HG02763 (cell line): ENCODE results near the gene RIC8B.

Experiments used
- ATAC-seq: cut with Tn5 transposase; IDR thresholded peaks from one replicate; pipeline ENCODE4 v1.9.1; 2021; ENCODE audit warnings: mild to moderate bottlenecking, moderate library complexity; ENCODE audit not compliant: unreplicated experiment

Gene RIC8B

GRCh38 chr12:106757623-106758348 is 16.7 kb upstream of the RIC8B start:
- no peak for ATAC-seq

- ATAC-seq = no peak
These were observed 16.0 kb upstream of the RIC8B start for GRCh38 chr12:106758349-106759110.

- peak; percentile 27 for ATAC-seq
These were observed 14.8 kb upstream of the RIC8B start for GRCh38 chr12:106759526-106760183.

DNA sequence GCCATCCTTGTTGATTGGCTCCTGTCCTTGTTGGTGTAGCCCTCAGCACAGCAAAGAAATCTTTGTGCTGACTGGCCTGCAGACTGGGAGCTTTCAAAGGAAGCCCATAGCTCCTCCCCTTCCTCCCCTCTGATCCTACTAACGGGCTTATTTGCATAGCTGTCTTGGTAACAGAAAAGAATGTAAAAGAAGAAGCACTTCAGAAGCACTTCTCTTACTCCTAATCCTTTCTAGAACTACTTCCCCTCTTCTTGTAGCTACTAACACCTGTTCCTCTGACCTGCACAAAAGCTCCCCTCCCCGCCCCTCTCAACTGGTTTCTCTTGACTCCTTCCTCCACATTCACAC is 14.3 kb upstream of the RIC8B start:
- peak; percentile 98 for ATAC-seq

DNA sequence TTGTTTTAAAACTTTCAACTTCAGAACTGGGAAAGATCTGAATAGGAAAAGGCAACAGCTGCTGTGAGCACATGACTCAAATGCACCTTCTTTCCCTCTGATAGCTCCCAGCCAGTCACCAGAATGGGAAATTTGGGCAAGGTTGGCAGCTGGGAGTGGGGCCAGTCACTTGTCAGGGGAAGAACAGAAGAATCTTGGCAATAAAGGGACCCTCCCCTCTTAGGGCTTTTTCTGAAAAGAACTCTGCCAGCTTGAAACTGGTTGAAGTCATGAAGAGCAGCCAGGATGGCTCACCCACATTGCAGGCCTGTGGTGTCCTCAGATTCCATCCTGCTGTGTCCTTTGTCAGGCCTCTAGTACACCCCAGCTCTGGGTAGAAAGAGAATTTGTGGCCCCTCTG is 10.3 kb upstream of the RIC8B start:
- ATAC-seq = no peak

- ATAC-seq = no peak
These were observed 9.7 kb upstream of the RIC8B start for GRCh38 chr12:106764738-106765137.

DNA sequence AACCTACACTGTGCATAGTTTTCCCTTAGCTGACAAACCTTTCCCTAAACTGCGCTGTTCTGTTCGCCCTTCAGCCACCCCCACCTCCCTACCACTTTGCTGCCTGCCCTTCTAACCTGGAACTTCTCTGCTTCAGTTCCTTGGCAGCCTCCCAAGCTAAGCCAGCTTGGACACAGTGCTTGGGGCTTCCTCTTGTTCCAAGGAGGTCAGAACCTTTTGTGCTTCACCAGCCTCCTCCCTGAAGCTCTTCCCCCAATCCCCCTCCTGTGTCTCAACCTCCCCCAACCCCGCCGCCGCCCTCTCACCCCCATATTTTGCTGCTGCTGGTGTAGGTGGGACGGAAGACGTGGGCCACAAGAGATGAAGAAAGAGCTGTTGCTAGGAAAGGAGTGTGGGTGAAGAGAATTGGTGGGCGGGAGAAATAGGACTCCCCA is 8.1 kb upstream of the RIC8B start:
- no peak for ATAC-seq

GRCh38 chr12:106767206-106767605 is 7.3 kb upstream of the RIC8B start:
- no peak for ATAC-seq

- ATAC-seq = no peak
These were observed 6.3 kb upstream of the RIC8B start for GRCh38 chr12:106767954-106768822.

DNA sequence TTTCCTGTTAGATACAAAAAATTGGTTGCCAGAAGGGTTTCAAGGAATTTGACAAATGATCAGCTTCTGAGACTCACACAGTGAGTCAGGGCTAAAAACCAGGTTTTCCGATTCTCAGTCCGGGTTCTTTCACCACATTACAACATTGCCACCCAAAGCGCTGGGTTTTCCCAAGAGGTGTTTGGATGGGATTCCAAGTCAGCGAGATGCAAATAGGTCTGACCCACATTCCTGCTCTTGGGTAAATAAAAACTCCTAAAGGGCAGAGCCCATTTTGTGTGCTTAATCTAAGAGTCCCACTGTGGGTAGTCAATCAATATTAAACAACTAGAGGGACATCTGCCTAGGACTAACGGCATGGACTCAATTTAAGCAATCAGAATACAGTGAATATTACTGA is 5.4 kb upstream of the RIC8B start:
- ATAC-seq = no peak

GRCh38 chr12:106769546-106769945 is 4.9 kb upstream of the RIC8B start:
- ATAC-seq = no peak

GRCh38 chr12:106771425-106771824 is 3.1 kb upstream of the RIC8B start:
- ATAC-seq = no peak

DNA sequence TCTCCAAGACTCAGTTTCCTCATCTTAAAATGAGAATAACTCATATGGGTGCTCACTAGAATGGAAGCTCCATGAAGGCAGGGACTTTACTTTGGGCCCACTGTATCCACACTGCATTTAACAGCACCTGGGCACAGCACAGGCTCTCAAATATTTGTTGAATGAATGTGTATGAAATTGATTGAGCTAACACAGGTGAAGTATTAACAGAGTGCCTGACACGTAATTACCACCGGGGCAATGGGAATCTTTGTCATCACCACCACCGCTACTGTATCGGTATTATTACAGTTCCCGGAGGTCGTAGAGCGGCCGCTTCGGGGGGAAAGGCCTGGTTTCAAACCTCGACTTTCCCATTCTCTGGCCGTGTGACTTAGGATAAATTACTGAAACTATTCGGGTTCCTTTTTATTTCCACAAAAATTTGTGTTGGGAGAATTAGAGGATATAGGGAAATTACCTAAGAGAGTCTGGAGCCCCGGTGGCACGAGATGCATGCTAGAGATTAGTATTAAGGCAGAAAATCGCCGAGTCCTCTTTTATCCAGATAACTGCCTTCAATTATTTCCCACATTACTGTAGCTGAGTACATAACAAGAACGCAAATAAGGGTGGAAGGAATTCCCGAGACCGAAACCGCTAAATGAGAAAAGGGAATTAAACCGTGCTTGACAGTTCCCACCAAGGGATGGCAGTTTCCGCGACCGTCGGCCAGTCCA is 1.0 kb upstream of the RIC8B start:
- ATAC-seq = no peak

DNA sequence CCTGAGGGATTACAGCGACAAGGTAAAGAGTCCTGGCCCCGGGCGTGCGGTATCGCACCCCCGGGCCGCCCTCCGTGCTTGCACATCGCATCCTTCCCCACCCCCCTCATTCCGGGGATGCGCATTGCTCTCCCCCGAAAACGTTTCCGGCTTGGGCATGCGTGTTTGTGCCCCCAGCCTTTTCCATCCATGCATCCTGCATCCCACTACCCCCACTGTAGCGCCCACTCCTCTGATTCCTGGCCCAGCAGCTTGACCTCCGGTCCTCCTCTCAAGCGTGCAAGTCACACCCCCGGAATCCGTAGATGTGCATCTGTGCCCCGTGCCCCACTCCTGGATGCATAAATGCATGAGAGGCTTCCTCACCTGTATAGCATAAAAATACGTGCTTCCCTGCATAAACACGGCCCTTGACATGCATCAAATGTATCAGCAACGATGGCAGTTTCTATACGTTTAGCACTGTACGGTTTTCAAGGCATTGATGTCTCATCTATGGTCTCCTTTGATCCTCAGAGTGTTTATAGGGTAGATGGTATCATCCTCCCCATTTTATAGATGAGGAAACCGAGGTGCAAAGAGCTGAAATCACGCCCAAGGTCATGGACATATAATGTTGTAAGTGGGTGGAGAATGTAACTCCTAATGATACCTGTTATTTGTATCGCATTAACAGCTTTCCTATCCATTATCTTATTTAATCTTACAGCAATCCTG is 484 bp downstream of the RIC8B start:
- ATAC-seq = peak; percentile 5

DNA sequence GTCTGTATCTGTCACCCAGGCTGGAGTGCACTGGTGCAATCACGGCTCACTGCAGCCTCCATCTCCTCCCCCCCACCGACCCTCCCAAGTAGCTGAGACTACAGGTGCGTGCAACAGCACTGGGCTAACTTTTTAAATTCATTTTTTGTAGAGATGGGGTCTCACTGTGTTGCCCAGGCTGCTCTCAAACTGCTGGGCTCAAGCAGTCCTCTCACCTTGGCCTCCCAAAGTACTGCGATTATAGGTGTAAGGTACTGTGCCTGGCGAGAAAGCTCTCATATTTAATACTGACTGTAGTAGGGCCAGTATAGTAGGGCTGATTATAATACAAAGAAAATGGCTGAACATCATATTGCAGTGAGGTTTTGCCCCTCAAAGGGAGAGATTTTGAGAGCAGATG is 2.4 kb downstream of the RIC8B start:
- ATAC-seq = no peak

- no peak for ATAC-seq
These were observed 5.6 kb downstream of the RIC8B start for GRCh38 chr12:106780010-106780631.

- ATAC-seq = no peak
These were observed 8.1 kb downstream of the RIC8B start for GRCh38 chr12:106782619-106783018.

GRCh38 chr12:106783515-106783914 is 9.0 kb downstream of the RIC8B start:
- no peak for ATAC-seq

DNA sequence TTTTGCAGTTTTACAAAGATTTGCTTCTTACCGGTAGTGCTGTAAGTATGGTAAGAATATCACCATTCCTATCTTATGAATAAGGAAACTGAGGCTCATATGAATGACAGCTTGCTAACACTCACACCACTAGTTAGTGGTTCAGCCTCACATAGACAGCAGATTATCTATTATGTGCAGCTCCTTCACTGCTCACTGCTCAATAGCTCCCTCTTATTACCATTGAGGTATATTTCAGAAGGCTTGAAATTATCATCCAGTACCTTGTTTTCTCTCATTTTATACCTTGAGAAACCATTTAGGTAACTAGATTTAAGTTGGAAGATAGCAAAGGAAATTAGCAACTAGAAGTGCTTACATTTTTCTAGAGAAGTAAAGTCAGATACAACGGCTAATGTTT is 15.5 kb downstream of the RIC8B start:
- no peak for ATAC-seq
